Gastroesophageal sphincter (tissue), 3 donors: ENCODE measurements around the gene MAP7.

ENCODE experiments used
- CTCF ChIP-seq, 4 experiments: fragments of 200-600 bp in 2 of 4; fragments of 450-650 bp in 2 of 4; sonication (generic) in 1 of 4; IDR thresholded peaks; one replicate each; pipeline ENCODE4 v1.5.1; 2017 to 2019; ENCODE audit warnings: antibody characterized with exemption in 4 of 4, mild to moderate bottlenecking in 2 of 4, moderate library complexity in 2 of 4
- POLR2A ChIP-seq, 2 donors: fragments of 450-650 bp; IDR thresholded peaks; one replicate each; pipeline ENCODE4 v1.6.1; 2017; ENCODE audit warnings: antibody characterized with exemption in 2 of 2, mild to moderate bottlenecking in 2 of 2, moderate library complexity in 1 of 2
- POLR2AphosphoS5 ChIP-seq: sonication (generic); formaldehyde crosslinking; IDR thresholded peaks from one replicate; pipeline ENCODE4 v1.6.1; 2017; ENCODE audit warnings: antibody characterized with exemption

GRCh38 chr6:136344420-136344819 is 205.8 kb downstream of the MAP7 start:
- TF ChIP-seq CTCF (IDR thresholded peaks at IDR 0.05): no peak
- no peak for TF ChIP-seq POLR2A (IDR thresholded peaks at IDR 0.05)
- no peak for TF ChIP-seq POLR2AphosphoS5
